ENCODE measurements around the gene SGTA.
"Not testable (repeated sequence)": the region's sequence is repeated elsewhere in the genome, so short reads cannot be mapped to it uniquely, and the experiment has no call there.

Gene SGTA

DNA sequence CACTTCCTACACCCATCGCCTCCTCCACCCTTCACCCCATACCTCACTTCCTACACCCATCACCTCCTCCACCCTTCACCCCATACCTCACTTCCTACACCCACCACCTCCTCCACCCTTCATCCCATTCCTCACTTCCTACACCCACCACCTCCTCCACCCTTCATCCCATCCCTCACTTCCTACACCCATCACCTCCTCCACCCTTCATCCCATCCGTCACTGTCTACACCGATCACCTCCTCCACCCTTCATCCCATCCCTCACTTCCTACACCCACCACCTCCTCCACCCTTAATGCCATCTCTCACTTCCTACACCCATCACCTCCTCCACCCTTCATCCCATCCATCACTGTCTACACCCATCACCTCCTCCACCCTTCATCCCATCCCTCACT, 69.9 kb downstream of the SGTA start:
- not testable (repeated sequence) for DNase-seq (ENCODE audit: low read depth)

DNA sequence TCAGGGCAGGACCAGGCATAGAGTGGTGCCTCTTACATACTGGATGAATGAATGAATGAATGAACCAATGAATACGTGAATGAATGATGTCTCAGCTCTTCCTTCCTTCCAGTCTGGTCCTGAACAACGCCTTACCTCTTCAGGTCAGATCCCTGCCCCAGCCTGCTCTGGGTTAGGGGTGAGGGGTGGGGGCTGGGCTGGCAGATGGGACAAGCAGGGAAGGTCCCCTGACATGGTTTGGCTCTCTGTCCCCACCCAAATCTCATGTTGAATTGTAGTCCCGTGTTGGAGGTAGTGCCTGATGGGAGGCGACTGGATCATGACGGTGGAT, 71.2 kb downstream of the SGTA start:
- DNase-seq (ENCODE audit: low read depth), result no peak

DNA sequence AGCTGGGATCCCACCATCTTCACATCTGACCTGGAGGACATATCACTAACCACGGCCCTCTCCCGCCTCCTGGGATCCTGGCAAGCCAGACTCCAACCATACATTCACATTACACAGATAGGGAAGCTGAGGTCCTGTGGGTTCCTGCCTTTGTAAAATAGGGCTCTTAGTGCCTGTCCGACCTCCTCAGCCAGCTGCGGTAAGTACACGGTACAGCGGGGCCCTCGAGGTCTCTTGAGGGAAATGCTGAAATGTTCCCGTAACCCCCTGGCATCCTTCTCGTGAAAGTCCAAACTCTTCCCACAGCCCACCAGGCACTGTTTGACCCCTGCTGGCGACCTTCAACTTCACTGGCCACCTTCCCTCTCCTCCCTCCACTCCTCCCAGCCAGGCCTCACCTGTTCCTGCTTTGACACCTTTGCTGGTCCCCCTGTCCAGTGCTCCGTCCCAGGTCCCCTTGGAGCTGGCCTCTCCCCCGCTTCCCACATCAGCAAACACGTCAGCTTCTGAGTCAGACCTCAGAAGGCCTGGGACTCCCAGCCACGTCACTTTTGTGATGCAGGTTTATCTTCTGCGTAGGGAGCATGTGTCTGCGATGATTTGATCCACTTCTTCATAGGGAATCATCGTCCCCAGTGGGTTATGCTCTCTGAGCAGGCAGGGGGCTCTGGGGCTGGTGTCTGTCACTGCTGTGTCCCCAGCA, 71.8 kb downstream of the SGTA start:
- no peak for DNase-seq (ENCODE audit: low read depth)

DNA sequence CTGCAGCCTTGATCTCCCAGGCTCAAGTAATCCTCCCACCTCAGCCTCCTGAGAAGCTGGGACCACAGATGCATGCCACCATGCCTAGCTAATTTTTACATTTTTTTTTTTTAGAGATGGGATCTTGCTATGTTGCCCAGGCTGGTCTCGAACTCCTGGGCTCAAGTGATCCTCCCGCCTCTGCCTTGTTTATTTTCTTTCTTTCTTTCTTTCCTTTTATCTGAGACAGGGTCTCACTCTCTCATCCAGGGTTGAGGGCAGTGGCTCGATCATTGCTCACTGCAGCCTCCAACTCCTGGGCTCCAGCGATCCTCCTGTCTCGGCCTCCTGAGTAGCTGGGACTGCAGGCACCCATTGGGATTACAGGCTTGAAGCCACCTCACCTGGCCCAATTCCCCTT, 76.8 kb downstream of the SGTA start:
- no peak for DNase-seq (ENCODE audit: low read depth)
